GM18909 (cell line): ENCODE results near the gene PIEZO1.

Experiments used
- ATAC-seq: cut with Tn5 transposase; IDR thresholded peaks from one replicate; pipeline ENCODE4 v1.9.1; 2021; ENCODE audit warnings: mild to moderate bottlenecking; ENCODE audit not compliant: unreplicated experiment, poor library complexity

Gene PIEZO1

DNA sequence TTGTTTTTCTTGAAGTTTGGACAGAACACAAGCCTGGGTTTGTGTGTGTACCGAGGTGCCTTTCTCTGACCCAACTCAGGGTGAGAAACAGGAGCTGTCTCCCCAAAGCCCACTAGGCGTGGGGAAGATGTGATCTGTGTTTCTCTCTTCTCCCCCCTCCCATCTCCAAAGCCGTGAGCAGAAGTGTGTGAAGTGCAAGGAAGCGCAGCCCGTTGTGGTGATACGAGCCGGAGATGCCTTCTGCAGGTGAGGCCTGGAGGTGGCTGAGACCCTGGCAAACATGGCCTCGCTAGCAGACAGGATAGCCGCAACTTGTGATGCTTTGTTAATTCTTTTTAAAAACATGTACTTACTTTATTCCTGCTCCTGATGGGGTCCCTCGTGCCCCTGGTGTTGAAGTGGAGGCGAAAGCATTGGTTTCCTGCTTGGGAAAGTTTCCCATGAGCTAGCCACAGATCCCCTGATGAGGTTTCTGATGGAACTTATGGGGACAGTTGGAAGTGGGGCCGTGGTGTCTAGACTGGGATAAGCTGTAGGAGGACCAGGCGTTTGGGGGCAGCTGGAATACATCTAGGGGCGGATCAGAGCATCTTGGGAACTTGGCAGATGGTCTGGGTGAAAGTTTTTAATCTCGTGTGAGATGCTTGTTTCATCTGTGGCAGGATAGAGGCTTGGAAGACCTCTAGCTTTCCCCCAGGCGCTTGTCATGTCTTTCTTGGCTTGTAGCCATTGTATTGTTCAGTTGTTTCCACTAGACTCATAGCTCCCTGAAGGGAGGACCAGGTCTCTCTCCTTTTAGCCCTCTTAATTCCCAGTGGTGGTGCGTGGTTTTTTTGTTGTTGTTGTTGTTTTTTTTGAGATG is 77.8 kb downstream of the PIEZO1 start:
- ATAC-seq = no peak

- peak; percentile 66 for ATAC-seq
Measured at GRCh38 chr16:88706229-88706964, 78.6 kb downstream of the PIEZO1 start, which contains the start of the genes CTU2 and RNF166. TSS of gene CTU2 (plus strand) at chr16:88706503. CDS start at chr16:88706531, 28 bp downstream. TSS of gene RNF166 (minus strand) at chr16:88706408. CDS start at chr16:88706325, 83 bp downstream.

- ATAC-seq = peak; percentile 25
Measured at GRCh38 chr16:88705801-88706228, 79.2 kb downstream of the PIEZO1 start.

- no peak for ATAC-seq
Measured at GRCh38 chr16:88705076-88705684, 79.8 kb downstream of the PIEZO1 start.

DNA sequence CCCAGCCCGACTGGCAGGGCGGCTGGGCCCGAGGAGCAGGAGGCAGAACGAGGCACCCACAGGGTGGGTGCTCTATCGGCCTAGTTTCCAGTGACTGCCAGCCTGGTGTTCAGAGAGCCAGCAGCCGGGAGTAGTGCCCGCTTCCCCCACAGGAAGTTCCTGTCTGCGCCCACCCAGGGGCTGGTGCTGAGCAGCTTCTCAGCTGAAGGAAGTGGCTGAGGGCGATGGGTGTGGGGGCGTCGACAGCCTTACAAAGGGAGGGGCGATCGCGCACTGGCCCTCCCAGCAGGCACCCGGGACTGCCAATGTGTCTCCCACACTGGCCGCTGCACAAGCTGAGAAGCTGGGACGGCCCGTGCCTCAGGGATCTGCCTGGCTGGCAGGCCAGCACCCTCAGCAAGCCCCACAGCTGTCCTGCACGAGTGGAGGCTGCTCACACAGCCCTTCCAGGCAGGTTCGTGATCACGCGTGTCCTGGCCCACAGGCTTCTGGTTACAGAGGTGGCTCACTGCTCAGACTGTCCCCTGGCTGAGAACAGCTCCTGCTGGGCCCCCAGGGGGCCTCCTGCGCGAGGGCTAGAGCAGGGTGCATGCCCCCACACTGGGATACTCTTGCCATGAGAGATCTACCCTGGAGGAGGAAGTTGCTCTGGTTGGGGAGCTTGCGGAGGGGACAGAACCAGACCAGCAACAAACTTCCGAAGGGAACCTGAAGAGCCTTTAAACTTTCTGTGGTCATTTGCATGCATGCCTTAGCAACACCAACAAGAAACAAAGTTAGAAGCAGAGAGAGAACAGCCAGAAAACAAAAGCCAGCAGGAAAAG is 81.3 kb downstream of the PIEZO1 start:
- no peak for ATAC-seq

- ATAC-seq = no peak
Measured at GRCh38 chr16:88702371-88703210, 82.4 kb downstream of the PIEZO1 start.

DNA sequence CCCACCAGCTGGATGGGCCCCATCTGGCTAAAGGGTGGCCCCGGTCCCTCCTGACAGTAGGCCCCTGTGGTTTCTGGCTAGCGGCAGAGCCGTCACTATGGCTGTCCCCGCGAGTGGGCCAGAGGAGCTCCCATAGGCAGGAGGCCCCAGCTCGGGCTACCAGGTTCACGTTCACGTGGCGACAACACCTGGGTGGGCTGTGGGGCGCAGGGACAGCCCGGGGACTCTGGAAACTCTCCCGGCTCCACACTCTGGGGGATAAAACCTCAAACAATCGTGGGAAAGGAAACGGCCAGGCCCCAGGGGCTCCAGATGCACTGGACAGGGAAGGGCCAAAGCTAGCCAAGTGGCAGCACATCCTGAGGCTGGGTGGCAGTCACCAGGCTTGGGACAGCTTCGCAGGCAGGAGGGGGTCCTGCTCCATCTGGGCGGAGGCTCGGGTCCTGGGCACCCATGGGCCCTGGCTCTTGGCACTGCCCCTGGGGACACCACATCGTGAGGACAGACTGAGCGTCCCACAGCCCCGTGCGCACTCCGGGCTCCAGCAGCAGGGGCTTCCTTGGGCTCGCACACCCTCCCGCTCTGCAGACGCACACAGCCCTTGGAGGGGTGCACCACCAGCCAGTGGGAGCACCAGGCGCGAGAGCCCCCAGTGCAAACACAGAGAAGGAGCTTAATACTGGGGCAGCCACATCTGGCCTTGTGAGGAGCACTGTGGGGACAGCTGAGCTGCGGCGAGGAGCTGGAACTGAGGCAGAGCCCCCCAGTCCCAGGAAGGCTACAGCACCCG is 83.2 kb downstream of the PIEZO1 start:
- ATAC-seq = no peak

DNA sequence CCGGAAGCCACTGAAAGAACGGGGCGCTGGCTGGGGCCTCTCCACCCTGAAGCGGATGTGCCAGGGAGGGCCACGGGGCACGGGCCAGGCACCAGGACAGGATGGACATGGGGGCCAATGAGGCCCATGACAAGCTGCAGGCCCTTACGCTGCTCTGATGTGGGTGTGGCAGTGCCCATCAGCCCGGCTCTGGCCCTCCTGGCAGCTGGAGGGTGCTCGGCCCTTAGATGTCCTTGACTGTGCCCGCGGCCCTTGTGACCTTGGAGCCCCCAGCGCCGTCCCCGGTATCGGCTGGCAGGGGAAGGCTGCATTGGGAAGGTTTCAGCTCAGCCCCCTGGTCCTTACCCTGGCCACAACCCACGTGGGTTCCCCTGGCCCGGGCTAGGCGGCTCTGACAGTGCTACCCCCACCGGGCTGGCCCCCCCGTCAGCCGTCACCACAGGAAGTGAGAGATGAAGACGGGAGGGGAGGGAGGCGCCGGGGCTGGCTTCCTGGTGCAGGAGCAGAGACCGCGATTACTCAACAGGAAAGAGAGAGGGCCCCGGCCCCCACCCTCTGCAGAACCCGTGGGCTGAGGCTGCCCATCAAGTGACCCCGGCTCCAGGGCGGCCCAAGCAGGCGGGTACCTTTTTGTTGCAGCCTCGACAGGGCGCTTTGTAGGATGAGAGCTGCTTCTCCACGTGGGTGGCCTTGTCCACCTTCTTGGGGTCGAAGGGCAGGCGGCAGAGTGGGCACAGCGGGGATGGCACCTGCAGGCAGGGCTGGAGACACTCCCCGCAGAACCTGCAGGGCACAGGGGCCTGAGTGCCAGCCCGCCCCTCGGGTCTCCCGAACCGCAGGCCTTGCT is 84.2 kb downstream of the PIEZO1 start:
- ATAC-seq = peak; percentile 67

GRCh38 chr16:88700322-88700635 is 84.7 kb downstream of the PIEZO1 start:
- ATAC-seq = peak; percentile 1

DNA sequence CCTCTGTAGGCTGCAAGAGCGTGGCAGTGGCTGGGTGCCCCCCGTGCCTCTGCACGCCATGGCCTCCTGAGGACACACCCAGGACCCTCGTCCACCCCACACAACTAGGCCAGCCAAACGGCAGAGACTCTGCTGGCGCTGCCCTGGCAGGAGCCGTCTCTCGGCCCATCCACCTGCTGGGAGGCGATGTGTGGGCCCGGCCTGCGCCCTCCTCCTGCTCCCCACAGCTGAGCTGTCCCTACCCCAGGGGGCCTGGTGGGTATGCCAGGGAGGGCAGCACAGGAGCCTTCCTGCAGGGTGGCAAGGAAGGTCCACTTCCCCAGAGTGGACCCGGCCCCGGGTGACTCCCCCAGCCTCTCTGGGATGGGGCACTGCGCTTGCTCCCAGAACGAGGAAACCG is 85.8 kb downstream of the PIEZO1 start:
- ATAC-seq = no peak

DNA sequence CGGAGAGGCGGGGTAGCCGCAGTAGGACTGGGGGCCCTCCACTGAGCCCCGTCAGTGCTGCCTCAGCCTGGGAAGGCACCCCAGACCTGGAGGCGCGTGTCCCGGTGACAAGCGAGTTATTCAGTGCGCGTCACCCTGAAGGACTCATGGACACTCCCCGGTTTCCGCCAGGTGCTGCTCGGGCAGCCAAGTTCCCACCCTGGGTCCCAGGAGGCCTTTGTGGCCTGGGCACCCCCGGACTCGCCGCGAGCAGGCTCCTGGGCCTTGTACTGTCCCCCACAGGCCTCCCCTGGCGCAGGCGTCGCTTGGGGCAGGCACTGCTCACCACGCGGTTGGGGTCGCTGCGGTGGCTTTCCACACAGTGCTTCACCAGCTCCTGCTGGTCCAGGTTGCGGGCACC is 86.4 kb downstream of the PIEZO1 start:
- no peak for ATAC-seq

GRCh38 chr16:88697831-88698615 is 87.0 kb downstream of the PIEZO1 start:
- ATAC-seq = no peak

DNA sequence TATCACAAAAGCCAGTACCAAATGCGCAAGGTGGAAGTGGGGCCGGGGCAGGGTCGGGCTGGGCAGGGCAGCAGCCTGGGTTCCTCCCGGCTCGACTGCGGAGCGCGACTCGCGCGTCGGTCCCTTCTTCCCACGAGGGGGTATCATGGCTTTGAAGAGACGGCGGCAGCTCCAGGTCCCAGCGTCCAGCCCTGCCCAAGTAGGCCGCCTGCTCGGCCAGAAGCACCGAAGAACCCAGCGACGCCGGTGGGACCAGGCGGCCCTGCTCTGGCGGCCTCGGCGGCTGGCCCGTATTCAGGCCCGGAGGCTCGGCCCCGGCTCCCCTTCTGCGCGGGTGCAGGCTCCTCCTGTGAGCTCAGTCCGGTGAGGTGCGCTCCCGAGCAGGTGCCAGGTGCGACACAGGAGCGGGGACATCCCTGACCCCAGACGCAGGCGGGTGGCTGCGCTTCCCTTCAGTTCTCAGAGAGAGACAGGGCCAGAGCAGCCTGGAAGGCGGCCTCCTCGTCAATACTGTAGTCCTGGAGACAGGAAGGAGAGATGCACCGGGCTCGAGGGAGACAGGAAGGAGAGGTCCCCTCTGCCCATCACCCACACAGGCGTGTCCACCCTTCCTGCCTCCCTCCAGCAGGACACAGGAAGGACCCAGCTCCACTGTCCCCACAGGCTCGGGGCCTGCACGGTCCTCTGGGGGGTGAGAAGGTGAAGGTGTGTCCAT is 87.7 kb downstream of the PIEZO1 start:
- no peak for ATAC-seq

GRCh38 chr16:88696441-88696840 is 88.6 kb downstream of the PIEZO1 start:
- no peak for ATAC-seq

GRCh38 chr16:88695753-88696152 is 89.3 kb downstream of the PIEZO1 start:
- ATAC-seq = no peak

DNA sequence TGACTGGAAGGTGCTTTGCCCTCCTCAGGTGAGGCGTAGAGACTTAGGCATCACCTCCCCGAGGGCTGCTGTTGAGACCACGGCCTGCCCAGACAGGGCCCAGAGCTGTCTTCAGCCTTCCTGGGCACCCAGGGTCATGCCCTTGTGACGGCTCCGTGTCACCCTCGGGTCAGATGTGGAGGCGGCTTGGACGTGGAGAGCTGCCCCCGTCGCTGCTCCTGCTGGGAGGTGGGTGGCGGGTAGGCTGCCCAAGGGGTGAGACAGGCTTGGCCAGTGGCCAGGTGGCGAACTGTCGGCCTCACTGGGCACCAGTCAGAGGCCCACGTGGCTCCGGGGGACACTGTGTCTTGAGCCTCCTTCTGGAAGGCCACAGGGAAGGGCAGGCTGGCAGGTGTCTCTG is 89.8 kb downstream of the PIEZO1 start:
- ATAC-seq = no peak
